EL (cell line): ENCODE measurements around the gene COTL1.

ENCODE experiments used
- DNase-seq: peaks from one replicate; pipeline ENCODE4 v3.0.0-alpha.2; 2016

COTL1 gene

GRCh38 chr16:84613408-84614072 lies 4.3 kb downstream of the COTL1 start:
- DNase-seq: no peak

- DNase-seq: no peak
Observed at GRCh38 chr16:84612686-84613085, 5.2 kb downstream of the COTL1 start.

DNA sequence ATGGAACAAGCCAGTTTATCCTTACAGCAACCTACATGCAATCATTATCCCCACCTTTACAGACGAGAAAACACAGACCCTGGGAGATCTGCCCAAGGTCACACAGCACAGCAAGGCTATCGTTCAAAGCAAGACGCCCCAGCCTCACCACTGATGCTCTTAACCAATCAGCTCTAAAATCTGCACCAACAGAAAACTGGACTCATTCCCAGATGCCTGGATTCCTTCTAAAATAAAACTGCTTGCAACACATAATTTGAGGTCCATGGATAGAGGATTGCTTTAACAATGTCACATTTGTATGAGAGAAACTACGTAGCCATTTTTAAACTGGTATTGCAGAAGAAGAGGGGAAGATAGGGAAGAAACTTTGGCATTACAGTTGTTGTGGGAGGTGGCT lies 6.8 kb downstream of the COTL1 start:
- DNase-seq: no peak

DNA sequence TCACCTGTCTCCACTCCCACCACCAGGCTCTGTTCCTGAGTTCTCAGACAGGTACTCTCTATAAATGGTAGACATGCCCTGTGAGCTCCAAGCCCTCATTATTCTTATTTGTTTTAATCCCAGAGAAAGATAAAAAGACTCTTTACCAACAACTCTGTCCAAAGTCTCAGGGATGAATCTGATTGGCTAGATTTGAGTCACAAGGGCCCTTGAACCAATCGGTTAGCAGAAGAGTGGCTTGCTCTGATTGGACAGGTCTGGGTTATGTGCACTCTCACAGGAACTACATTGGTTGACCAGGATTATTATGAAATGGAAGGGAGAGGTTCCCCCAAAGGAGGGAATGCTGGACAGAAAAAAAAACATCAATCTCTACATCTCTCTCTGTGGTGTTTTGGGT lies 7.5 kb downstream of the COTL1 start:
- no peak for DNase-seq

DNA sequence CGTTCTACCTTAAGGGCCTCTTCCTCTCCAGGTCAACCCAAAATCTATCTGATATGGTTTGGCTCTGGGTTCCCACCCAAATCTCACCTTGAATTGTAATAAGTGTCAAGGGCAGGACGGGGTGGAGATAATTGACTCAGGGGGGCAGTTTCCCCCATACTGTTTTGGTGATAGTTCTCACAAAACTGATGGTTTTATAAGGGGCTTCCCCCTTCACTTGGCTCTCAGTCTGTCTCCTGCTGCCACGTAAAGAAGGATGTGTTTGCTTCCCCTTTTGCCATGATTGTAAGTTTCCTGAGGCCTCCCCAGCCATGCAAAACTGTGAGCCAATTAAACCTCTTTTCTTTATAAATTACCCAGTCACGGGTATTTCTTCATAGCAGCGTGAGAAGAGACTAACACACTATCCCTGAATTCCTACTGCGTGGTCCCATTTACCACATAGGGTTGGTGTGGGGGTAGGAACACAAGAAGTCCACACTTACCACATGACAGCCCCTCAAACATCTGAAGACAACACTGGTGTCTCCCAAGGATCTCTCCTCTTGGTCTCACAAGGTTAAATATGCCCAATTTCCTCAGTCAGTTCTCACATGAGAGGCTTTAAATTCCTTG lies 8.2 kb downstream of the COTL1 start:
- no peak for DNase-seq

DNA sequence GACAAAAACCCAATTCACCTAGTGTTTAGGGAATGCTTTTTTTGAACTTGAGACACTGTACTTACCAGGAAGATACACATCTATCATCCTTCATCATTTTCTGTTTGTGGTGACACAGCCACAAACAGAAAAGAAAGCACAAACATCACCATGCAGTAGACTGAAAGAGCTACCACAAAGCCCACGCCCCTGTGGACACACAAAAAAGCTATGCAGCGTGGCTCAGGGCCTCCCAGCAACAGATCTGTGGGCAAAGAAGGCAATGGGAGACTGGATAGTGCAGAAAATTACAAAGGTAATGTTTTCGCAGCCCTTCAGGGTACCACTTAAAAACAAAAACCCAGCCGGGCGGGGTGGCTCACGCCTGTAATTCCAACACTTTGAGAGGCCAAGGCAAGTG lies 9.6 kb downstream of the COTL1 start:
- DNase-seq: no peak

DNA sequence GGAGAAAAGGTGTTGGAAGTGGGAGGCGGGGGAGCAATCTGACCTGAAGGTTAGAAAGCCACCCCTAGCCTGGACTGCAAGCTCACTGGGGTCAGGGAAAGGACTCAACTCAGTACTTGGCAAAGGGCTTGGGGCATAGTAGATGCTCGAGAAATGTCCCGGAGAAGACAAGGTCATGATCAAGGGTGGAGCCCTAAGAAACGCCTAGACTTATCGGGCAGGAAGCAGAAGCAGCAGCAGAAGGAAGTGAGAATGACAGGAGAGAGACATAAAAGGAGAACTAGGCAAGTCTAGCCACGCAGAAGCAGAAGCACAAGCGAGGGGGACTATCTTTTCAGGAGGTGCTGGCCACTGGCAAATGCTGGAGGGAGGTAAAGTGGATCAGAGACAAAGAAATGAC lies 10.2 kb downstream of the COTL1 start:
- no peak for DNase-seq

GRCh38 chr16:84607061-84607460 lies 10.8 kb downstream of the COTL1 start:
- DNase-seq: no peak

- DNase-seq: no peak
Observed at GRCh38 chr16:84606081-84606875, 11.6 kb downstream of the COTL1 start.

GRCh38 chr16:84605339-84605848 lies 12.5 kb downstream of the COTL1 start:
- peak; percentile 32 for DNase-seq

DNA sequence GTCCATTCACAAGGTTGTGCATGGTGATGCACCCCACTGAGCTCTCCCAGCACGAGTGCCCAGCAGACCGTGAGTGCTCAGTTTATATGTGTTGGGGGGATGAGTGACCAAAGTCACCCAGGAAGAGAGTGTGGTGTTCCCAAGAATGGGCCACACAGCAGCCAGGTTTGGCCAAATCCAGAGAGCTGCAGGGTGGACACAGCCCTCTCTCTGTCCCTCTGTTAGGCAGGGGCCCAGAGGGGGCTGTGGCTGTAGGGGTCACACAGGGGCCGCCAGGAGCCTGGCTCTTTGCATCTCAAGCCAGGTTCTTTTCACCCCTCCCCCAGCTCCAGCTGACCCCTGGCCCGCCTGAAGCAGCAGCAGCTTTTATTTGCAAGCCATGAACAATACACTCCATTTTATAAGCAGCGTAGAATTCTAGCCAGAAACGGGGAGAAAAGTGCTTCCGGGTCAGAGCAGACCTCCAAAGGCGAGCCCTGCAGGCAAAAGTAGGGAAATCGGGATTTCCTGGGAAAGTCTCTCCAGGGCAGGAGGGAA lies 13.3 kb downstream of the COTL1 start:
- DNase-seq: no peak

GRCh38 chr16:84603940-84604339 lies 13.9 kb downstream of the COTL1 start:
- no peak for DNase-seq

GRCh38 chr16:84603140-84603816 lies 14.6 kb downstream of the COTL1 start:
- peak; percentile 98 for DNase-seq

DNA sequence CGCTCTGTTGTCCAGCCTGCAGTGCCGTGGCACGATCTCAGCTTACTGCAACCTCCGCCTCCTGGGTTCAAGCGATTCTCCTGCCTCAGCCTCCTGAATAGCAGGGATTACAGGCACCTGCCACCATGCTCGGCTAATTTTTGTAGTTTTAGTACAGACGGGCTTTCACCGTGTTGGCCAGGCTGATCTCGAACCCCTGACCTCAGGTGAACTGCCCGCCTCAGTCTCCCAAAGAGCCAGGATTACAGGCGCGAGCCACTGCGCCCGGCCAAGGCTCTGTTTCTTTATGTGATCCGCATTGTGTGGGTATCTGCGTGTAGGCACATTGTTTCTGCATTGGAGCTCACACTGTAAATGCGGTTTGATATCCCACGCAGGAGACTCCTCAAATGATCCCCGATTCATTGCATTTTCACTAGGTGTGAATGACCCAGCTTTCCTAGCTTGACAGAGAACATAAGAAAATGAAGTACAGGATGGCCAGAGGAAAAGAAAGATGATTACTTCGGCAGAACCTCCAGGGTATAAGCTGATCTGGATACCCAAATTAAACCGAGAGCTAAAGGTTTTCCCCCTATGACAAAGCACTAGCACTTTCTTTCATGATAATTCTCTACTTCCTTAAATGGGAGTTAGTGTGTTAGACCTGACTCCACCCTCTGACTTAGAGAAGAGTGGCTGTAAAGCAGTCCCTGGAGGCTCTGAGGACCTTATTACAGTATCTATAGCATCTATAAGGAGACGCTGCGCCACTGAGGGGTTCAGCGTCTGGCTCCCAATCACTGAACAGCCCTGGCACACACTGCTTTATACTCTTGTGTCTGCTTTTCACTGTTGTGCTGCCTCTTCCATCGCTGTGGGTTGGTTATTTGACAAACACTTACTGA lies 17.3 kb downstream of the COTL1 start:
- DNase-seq: no peak

DNA sequence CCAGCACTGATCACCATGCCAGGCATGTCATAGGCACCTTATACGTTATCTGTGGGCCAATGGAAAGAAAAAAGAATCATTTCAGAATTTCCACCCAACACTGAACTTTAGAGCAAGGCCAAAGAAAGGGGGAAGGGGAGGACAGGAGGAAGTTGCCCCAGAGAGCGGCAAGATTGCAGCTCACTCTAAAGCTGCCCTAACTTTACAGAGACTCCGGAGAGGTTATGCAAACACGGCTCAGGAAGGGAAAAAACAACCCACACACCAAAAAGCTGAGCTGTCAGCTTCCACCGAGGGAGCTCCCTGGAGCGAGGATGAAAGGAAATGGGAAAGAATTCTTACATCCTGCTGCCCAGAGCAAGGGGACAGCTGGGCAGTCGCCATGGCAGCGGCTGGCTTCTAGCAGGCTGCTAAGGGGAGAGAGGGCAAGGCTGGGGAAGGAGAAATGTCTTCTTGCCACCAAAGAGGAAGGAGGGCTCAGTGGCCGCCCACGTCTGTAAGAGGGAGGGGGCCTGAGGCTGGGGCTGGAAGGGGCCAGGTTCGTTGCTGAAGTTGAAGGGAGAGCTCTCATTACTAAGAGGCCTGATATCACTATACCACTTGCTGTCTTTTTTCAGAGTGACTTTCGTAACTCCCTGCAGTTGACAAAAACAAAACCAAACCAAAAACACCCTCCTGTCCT lies 18.2 kb downstream of the COTL1 start:
- peak; percentile 88 for DNase-seq

DNA sequence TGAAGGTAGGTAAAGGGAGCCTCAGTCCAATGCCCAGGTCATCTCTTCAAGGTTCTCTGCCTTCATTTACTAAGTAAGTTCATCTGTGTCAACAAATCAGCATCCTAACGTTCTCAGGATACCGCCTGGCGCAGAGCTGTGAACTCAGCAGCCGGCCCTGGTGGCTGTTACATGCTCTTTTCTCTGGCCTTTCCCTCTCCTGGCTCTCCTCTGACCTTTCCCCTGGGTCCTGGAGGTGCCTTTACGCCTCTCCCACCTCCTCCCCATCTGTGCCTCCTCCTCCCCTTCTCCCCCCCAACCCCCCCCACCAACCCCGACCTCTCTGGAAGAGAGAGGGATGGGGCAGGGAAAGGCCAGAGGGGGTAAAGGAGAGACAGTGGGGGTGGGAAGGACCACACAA lies 19.5 kb downstream of the COTL1 start:
- no peak for DNase-seq

DNA sequence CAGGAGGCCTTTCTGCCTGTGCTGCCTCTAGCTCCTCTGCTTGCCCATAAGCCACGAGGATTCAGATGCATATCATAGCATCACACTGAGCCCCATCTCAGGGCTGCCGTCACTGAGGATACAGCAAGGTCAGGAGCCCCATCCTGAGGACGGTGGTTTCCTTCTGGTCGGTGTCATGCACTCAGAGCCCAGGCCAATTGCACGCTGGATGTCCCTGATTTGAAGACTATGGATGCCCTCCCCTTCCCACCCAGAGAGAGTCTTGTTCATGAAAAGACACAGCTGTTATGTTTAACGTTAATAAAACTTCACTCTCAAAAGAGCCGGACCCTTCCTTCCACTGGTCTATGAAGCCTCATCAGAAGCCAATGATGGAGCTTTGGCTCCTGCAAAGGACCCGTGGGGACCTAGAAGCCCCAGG lies 19.9 kb downstream of the COTL1 start:
- DNase-seq: no peak

DNA sequence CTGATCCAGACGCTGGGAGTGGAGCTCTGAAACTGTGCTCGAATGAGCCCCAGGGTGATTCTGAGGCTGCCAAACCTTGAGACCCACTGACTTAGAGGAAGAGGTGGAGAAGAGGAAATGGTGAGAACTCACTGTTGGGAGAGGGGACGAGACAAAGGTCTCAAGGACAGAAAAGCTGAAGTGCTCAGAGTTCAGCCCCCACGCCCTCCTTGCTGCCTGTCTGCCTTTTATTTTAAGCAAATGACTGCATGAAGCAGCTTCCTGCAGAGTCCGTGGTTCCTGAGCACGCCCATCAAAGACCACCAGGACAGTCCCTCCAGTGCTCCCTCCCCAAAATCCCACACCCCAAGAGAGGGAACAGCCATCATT lies 20.4 kb downstream of the COTL1 start:
- no peak for DNase-seq

GRCh38 chr16:84596801-84597527 lies 20.9 kb downstream of the COTL1 start:
- DNase-seq: no peak

GRCh38 chr16:84596161-84596560 lies 21.7 kb downstream of the COTL1 start:
- no peak for DNase-seq

- no peak for DNase-seq
Observed at GRCh38 chr16:84595052-84595481, 22.8 kb downstream of the COTL1 start.
